Fibroblast of skin of right quadriceps (primary cell): Measurements from ENCODE around the gene TGFBR3.

ENCODE experiments used
- DNase-seq: peaks from one replicate; pipeline ENCODE4 v3.0.0-alpha.2; 2013

TGFBR3 gene

GRCh38 chr1:91706140-91706957 is 179.6 kb downstream of the TGFBR3 start:
- DNase-seq, result no peak

GRCh38 chr1:91704746-91705145 is 181.2 kb downstream of the TGFBR3 start:
- DNase-seq, result no peak

- no peak for DNase-seq
Observed at GRCh38 chr1:91703095-91703494, 182.9 kb downstream of the TGFBR3 start.

- no peak for DNase-seq
Observed at GRCh38 chr1:91701472-91701869, 184.5 kb downstream of the TGFBR3 start.

- DNase-seq, result peak; percentile 96
Observed at GRCh38 chr1:91700771-91701471, 185.0 kb downstream of the TGFBR3 start.

DNA sequence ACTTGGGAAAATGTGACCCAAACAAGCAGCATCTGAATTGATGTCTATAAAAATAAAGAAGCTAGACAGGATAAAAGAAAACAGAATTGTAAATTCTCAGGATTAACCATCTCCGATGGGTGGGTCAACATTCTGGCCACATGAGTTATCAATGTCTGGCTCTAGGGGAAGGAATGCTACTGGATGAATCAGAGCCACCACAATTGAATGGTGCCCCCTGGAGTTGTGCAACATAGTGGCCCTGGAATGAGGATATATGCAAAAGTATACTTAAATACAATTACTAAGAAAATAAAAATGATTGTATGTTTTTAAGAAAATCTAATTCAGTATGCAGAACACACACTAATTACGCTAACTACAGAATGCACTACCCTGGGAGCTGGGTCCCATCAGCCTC is 185.6 kb downstream of the TGFBR3 start:
- peak; percentile 81 for DNase-seq

DNA sequence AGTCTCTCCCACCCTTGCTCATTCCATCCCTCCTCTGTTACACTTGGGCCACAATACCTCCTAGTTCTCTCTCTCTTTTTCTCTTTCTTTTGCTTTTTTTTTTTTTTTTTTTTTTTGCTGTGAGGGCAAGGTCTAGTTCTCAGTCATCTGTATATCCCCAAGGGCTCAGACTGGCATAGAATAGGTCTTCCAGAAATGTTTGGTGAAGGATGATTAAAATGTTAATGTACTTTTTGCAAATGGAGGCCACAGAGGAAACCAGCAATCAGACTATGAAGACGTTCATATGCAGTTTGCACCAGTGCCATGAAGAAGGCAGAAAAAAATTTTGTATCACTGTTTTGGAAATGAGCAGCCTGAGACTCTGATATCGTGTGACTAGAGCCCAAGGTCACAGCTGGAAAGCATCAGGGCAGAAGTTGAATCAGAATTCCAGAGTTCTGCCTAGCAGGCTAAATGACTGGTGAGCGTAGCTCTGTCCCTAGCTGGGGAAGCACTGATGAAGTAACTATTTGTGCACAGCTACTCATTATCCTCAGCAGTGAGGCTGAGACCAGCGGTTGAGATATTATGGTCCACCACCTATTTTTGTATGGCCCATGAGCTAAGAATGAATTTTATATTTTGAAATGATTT is 186.5 kb downstream of the TGFBR3 start:
- peak; percentile 93 for DNase-seq

- DNase-seq, result peak; percentile 86
Observed at GRCh38 chr1:91697861-91698260, 188.1 kb downstream of the TGFBR3 start.

DNA sequence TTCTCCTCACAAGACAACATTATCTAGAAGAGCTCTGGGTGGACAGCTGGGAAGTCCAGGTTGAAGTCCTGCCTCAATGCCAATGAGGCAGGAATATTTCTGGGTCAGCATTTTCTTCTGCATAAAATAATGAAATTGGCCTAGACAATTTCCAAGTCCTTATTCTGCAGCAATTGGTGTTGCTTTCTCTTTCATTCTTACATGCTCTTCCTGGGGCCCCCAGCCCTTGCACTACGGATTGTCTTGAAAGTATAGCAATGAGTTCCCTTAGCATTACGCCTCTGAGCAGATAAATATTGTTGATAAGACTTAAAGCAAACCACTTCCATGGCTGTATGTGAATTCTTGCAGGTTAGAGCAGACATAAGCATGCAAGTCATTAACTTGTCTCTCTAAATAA is 188.5 kb downstream of the TGFBR3 start:
- no peak for DNase-seq

DNA sequence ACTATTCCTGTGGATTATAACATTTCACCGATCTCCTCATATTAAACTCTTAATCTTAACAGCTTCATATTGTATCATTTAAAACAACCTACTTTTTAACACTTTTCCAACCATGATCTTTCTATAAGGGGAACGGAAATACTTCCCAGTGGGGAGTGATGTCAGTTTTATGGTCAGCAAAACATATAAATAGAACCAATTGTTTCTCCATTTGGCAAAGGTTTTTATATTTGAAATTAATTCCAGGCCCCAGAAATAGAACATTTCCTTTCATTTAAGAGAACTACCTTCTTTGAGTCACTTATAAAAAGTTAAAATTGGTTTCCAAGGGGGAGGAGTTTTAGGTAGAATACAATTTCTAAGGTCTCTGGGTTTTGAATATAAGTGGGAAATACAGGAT is 189.6 kb downstream of the TGFBR3 start:
- peak; percentile 41 for DNase-seq

DNA sequence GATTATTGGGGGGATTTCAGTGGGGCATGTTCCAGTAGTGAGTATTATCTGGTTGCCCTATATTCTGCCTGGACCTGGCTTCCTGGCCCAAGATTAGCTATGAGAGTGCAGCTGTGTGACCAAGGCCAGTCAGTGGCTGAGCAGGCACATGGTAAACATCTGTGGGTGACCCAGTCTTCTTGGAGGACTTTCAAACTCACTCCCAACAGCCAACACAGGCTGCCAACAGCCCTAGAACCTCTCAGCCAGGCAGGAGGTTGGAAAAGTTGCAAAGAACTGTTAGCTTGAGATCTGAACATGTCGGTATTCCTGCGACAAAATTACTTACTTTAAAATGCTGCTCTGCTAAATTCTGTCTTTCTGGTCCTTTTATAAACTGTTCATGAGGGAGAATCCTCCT is 192.4 kb downstream of the TGFBR3 start:
- DNase-seq, result no peak

GRCh38 chr1:91691525-91691924 is 194.4 kb downstream of the TGFBR3 start:
- DNase-seq, result no peak

DNA sequence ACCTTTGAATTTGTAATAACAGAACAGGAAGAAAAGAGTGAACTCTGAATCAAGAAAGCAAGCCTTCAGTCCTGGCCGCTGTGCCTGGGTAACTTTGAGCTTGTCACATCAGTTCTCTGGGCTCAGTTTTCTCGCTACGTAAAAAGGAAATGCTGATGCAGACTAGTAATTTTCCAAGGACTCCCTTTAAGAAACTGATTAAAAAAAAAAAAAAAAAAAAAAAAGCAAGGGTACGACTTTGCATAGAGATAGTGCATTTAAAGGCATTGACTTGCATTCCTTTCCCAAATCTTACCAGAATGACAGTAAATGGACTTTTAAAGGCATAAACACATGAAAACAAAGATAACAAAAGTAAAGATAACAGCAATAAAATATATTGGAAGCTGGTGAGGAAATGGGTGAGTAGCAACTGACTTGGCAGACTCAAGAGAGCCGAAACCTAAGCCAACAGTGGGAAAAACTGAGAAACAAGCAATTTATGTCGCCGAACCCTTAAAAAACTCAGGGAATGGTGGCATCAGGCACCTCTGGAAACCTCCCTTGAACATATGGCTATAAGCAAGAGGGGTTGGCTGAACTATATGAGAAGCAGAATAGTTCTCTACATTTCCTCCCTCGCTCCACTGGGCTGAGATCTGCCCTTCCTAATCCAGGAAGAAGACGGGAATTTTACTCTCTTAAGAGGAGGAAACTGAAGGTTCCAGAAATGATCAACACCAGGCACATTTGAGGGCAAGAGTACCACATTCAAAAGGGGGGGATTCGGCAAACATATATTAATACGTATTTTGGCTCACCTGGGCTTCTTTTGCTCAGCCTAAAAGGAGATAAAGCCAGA is 196.1 kb downstream of the TGFBR3 start:
- no peak for DNase-seq

DNA sequence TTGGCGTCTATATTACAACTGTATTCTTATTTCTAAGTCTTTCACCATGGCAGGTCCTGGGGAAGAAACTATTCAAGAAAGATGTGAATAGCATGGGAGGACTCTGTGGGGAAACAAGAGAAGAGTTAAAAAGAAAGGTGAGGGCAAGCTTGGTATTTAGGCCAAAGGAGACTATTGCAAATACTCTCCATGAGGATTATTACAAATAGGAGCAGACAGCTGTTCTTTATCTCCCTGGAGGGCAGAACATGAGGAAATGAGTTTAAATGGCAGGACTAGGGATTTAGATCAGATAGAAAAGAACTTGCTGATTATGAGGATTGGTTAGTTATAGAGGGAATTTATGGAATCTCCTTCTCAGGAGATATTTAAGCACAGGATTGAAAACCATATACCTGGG is 198.5 kb downstream of the TGFBR3 start:
- no peak for DNase-seq

- DNase-seq, result no peak
Observed at GRCh38 chr1:91685994-91686393, 200.0 kb downstream of the TGFBR3 start.

DNA sequence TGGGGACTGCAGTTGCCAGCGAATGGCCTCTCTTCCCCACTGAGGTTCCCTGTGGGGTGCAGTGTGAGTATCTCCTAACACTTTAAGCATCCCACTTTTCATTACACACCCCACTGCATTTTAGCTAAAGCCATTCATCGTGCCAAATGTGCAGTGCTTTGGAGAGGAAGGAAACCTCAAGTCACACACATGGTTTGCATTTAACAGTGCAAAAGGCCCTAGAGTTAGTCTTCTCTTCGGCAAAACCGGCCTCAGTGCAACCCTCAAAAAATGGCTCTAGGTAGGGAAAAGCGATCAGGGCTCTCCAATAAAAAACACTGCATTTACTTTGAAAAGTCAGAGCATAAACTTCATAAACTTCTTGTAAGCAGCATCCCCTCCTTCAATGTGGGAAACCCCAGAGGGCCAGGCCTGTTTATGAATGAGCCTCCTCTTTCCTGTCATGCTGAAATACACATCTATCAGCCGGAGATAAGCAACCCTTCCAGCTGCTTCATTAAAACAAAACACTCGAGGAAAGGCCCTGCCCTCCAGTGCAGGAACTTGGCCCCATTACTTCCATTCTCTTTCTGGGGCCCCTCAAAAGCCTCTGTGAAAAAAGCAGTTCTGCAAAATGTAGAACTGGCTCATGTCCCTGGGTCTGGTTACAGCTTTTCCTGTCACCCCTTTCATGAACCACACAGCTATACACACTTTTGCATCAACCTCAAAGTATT is 201.3 kb downstream of the TGFBR3 start:
- peak; percentile 64 for DNase-seq

GRCh38 chr1:91683598-91683951 is 202.4 kb downstream of the TGFBR3 start:
- no peak for DNase-seq

GRCh38 chr1:91682882-91683597 is 202.9 kb downstream of the TGFBR3 start:
- no peak for DNase-seq

- DNase-seq, result no peak
Observed at GRCh38 chr1:91680556-91681155, 205.3 kb downstream of the TGFBR3 start.

DNA sequence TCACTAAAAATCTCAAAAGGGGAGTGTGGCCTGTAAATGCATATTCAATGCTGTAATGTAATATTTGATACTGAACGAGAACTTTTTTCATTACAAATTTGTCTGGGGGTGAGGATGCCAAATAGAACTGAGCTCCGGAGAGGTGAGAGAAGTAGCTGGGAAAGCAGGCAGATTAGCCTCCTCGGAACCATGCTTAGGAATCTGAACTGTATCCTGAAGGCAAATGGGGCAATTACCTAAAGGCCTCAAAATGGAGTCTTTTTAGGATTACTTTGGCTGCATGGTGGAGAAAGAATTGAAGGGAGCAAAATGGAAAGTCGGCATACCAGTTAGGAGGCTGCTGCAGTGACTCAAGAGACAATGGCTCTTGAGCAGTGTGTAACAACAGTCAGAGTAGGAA is 206.5 kb downstream of the TGFBR3 start:
- DNase-seq, result no peak

- DNase-seq, result no peak
Observed at GRCh38 chr1:91676030-91676429, 209.9 kb downstream of the TGFBR3 start.
